ENCODE measurements around the gene DHX34.
"Not testable (repeated sequence)": the region's sequence is repeated elsewhere in the genome, so short reads cannot be mapped to it uniquely, and the experiment has no call there.

The DHX34 gene

GRCh38 chr19:47348819-47349795, at the start of gene DHX34:
DHX34 (plus strand) TSS chr19:47349315; CDS start chr19:47353031, 3,716 bp downstream.
- peak; percentile 99 for DNase-seq

- not testable (repeated sequence) for DNase-seq
These were observed 48.2 kb upstream of the DHX34 start for GRCh38 chr19:47300867-47301266.

- DNase-seq: no peak
These were observed 46.9 kb upstream of the DHX34 start for GRCh38 chr19:47302249-47302648.

- DNase-seq: no peak
These were observed 45.1 kb upstream of the DHX34 start for GRCh38 chr19:47303966-47304365.

- DNase-seq: peak; percentile 39
These were observed 43.8 kb upstream of the DHX34 start for GRCh38 chr19:47305309-47305751.

GRCh38 chr19:47306303-47306702, 42.8 kb upstream of the DHX34 start:
- no peak for DNase-seq

GRCh38 chr19:47309038-47309437, 40.1 kb upstream of the DHX34 start:
- DNase-seq: no peak

- no peak for DNase-seq
These were observed 39.5 kb upstream of the DHX34 start, which contains the start of gene C5AR1 for GRCh38 chr19:47309608-47310007. C5AR1 (plus strand) TSS chr19:47309861; CDS start chr19:47309896, 35 bp downstream.

- no peak for DNase-seq
These were observed 38.8 kb upstream of the DHX34 start for GRCh38 chr19:47310323-47310722.

GRCh38 chr19:47310819-47311218, 38.3 kb upstream of the DHX34 start:
- DNase-seq: no peak

GRCh38 chr19:47312366-47313006, 36.6 kb upstream of the DHX34 start:
- DNase-seq: no peak

- no peak for DNase-seq
These were observed 35.3 kb upstream of the DHX34 start for GRCh38 chr19:47313754-47314295.

GRCh38 chr19:47315125-47315821, 33.8 kb upstream of the DHX34 start:
- DNase-seq: no peak

GRCh38 chr19:47316513-47316912, 32.6 kb upstream of the DHX34 start:
- no peak for DNase-seq

GRCh38 chr19:47319923-47320871, 28.9 kb upstream of the DHX34 start:
- no peak for DNase-seq

- DNase-seq: no peak
These were observed 27.5 kb upstream of the DHX34 start for GRCh38 chr19:47321630-47322029.

GRCh38 chr19:47322058-47322457, 27.1 kb upstream of the DHX34 start:
- no peak for DNase-seq

- DNase-seq: no peak
These were observed 25.7 kb upstream of the DHX34 start for GRCh38 chr19:47323409-47323808.

- no peak for DNase-seq
These were observed 25.2 kb upstream of the DHX34 start for GRCh38 chr19:47323872-47324271.

- no peak for DNase-seq
These were observed 24.6 kb upstream of the DHX34 start for GRCh38 chr19:47324502-47324901.

GRCh38 chr19:47330466-47330869, 18.6 kb upstream of the DHX34 start:
- no peak for DNase-seq

GRCh38 chr19:47331490-47331889, 17.6 kb upstream of the DHX34 start:
- no peak for DNase-seq
